WTC11 (cell line): ENCODE data around the gene PLPP3.

Experiments
- ATF2 ChIP-seq: sonication (generic); formaldehyde crosslinking; IDR thresholded peaks from 2 replicates; pipeline ENCODE4 v1.8.1; 2022; ENCODE audit warnings: low read depth, missing genetic modification reagents, borderline replicate concordance
- CREM ChIP-seq: sonication (generic); formaldehyde crosslinking; IDR thresholded peaks from 2 replicates; pipeline ENCODE4 v1.8.1; 2022; ENCODE audit warnings: mild to moderate bottlenecking, missing genetic modification reagents, moderate library complexity
- FOXK1 ChIP-seq: sonication (generic); formaldehyde crosslinking; IDR thresholded peaks from 2 replicates; pipeline ENCODE4 v1.8.0; 2022; ENCODE audit warnings: mild to moderate bottlenecking, moderate library complexity, missing genetic modification reagents
- GTF2I ChIP-seq: fragments of 250-450 bp; sonication (Bioruptor Pico); conservative IDR thresholded peaks from 2 replicates; pipeline ENCODE4 v1.4.0; 2021; ENCODE audit warnings: mild to moderate bottlenecking
- HMGXB4 ChIP-seq: sonication (generic); formaldehyde crosslinking; IDR thresholded peaks from 2 replicates; pipeline ENCODE4 v1.8.1; 2023; ENCODE audit warnings: mild to moderate bottlenecking, moderate library complexity, missing genetic modification reagents
- SP1 ChIP-seq: sonication (generic); formaldehyde crosslinking; conservative IDR thresholded peaks from 2 replicates; pipeline ENCODE4 v1.8.1; 2022; ENCODE audit warnings: missing genetic modification reagents
- TCF7 ChIP-seq: sonication (generic); formaldehyde crosslinking; IDR thresholded peaks from 2 replicates; pipeline ENCODE4 v1.8.0; 2022; ENCODE audit warnings: mild to moderate bottlenecking, low read depth, missing genetic modification reagents, moderate library complexity
- ZNF232 ChIP-seq: sonication (generic); formaldehyde crosslinking; IDR thresholded peaks from 2 replicates; pipeline ENCODE4 v1.8.0; 2022; ENCODE audit warnings: mild to moderate bottlenecking, missing genetic modification reagents
- ZNF512 ChIP-seq: sonication (generic); formaldehyde crosslinking; IDR thresholded peaks from 2 replicates; pipeline ENCODE4 v1.8.1; 2022; ENCODE audit warnings: missing genetic modification reagents, borderline replicate concordance
- TF ChIP-seq, protein P1 (sequence below): sonication (generic); formaldehyde crosslinking; IDR thresholded peaks from 2 replicates; pipeline ENCODE4 v1.8.1; 2023; ENCODE audit warnings: mild to moderate bottlenecking, missing genetic modification reagents
- TF ChIP-seq, protein P2 (sequence below): fragments of 200-600 bp; IDR thresholded peaks from 2 replicates; pipeline ENCODE4 v1.8.0; 2022; ENCODE audit warnings: antibody characterized with exemption
- TF ChIP-seq, protein P3 (sequence below): sonication (generic); formaldehyde crosslinking; IDR thresholded peaks from 2 replicates; pipeline ENCODE4 v1.8.1; 2023; ENCODE audit warnings: mild to moderate bottlenecking, missing genetic modification reagents
- TF ChIP-seq, protein P4 (sequence below): sonication (generic); formaldehyde crosslinking; IDR thresholded peaks from 2 replicates; pipeline ENCODE4 v1.8.0; 2023; ENCODE audit warnings: missing genetic modification reagents, mild to moderate bottlenecking, borderline replicate concordance
- TF ChIP-seq, protein P5 (sequence below): sonication (generic); formaldehyde crosslinking; IDR thresholded peaks from 2 replicates; pipeline ENCODE4 v1.8.0; 2022; ENCODE audit warnings: mild to moderate bottlenecking, missing genetic modification reagents

- TF ChIP-seq, protein P1, sequence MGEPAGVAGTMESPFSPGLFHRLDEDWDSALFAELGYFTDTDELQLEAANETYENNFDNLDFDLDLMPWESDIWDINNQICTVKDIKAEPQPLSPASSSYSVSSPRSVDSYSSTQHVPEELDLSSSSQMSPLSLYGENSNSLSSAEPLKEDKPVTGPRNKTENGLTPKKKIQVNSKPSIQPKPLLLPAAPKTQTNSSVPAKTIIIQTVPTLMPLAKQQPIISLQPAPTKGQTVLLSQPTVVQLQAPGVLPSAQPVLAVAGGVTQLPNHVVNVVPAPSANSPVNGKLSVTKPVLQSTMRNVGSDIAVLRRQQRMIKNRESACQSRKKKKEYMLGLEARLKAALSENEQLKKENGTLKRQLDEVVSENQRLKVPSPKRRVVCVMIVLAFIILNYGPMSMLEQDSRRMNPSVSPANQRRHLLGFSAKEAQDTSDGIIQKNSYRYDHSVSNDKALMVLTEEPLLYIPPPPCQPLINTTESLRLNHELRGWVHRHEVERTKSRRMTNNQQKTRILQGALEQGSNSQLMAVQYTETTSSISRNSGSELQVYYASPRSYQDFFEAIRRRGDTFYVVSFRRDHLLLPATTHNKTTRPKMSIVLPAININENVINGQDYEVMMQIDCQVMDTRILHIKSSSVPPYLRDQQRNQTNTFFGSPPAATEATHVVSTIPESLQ (CRISPR knock-in tag): no peak
- TF ChIP-seq FOXK1 (no peak), GTF2I (CRISPR knock-in tag) (no peak), ATF2 (CRISPR knock-in tag) (no peak), HMGXB4 (CRISPR knock-in tag) (no peak), ZNF512 (CRISPR knock-in tag) (no peak), CREM (CRISPR knock-in tag) (no peak), ZNF232 (CRISPR knock-in tag) (no peak), SP1 (no peak), TCF7 (CRISPR knock-in tag) (no peak)
- TF ChIP-seq, protein P2, sequence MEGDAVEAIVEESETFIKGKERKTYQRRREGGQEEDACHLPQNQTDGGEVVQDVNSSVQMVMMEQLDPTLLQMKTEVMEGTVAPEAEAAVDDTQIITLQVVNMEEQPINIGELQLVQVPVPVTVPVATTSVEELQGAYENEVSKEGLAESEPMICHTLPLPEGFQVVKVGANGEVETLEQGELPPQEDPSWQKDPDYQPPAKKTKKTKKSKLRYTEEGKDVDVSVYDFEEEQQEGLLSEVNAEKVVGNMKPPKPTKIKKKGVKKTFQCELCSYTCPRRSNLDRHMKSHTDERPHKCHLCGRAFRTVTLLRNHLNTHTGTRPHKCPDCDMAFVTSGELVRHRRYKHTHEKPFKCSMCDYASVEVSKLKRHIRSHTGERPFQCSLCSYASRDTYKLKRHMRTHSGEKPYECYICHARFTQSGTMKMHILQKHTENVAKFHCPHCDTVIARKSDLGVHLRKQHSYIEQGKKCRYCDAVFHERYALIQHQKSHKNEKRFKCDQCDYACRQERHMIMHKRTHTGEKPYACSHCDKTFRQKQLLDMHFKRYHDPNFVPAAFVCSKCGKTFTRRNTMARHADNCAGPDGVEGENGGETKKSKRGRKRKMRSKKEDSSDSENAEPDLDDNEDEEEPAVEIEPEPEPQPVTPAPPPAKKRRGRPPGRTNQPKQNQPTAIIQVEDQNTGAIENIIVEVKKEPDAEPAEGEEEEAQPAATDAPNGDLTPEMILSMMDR: no peak
- TF ChIP-seq, protein P3, sequence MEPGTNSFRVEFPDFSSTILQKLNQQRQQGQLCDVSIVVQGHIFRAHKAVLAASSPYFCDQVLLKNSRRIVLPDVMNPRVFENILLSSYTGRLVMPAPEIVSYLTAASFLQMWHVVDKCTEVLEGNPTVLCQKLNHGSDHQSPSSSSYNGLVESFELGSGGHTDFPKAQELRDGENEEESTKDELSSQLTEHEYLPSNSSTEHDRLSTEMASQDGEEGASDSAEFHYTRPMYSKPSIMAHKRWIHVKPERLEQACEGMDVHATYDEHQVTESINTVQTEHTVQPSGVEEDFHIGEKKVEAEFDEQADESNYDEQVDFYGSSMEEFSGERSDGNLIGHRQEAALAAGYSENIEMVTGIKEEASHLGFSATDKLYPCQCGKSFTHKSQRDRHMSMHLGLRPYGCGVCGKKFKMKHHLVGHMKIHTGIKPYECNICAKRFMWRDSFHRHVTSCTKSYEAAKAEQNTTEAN: no peak
- TF ChIP-seq, protein P4, sequence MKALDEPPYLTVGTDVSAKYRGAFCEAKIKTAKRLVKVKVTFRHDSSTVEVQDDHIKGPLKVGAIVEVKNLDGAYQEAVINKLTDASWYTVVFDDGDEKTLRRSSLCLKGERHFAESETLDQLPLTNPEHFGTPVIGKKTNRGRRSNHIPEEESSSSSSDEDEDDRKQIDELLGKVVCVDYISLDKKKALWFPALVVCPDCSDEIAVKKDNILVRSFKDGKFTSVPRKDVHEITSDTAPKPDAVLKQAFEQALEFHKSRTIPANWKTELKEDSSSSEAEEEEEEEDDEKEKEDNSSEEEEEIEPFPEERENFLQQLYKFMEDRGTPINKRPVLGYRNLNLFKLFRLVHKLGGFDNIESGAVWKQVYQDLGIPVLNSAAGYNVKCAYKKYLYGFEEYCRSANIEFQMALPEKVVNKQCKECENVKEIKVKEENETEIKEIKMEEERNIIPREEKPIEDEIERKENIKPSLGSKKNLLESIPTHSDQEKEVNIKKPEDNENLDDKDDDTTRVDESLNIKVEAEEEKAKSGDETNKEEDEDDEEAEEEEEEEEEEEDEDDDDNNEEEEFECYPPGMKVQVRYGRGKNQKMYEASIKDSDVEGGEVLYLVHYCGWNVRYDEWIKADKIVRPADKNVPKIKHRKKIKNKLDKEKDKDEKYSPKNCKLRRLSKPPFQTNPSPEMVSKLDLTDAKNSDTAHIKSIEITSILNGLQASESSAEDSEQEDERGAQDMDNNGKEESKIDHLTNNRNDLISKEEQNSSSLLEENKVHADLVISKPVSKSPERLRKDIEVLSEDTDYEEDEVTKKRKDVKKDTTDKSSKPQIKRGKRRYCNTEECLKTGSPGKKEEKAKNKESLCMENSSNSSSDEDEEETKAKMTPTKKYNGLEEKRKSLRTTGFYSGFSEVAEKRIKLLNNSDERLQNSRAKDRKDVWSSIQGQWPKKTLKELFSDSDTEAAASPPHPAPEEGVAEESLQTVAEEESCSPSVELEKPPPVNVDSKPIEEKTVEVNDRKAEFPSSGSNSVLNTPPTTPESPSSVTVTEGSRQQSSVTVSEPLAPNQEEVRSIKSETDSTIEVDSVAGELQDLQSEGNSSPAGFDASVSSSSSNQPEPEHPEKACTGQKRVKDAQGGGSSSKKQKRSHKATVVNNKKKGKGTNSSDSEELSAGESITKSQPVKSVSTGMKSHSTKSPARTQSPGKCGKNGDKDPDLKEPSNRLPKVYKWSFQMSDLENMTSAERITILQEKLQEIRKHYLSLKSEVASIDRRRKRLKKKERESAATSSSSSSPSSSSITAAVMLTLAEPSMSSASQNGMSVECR: no peak
- TF ChIP-seq, protein P5, sequence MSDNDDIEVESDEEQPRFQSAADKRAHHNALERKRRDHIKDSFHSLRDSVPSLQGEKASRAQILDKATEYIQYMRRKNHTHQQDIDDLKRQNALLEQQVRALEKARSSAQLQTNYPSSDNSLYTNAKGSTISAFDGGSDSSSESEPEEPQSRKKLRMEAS (CRISPR knock-in tag): no peak
Observed at GRCh38 chr1:56483104-56483503, 96.3 kb downstream of the PLPP3 start.
